Measurements from ENCODE around the gene TCF25.

DNA sequence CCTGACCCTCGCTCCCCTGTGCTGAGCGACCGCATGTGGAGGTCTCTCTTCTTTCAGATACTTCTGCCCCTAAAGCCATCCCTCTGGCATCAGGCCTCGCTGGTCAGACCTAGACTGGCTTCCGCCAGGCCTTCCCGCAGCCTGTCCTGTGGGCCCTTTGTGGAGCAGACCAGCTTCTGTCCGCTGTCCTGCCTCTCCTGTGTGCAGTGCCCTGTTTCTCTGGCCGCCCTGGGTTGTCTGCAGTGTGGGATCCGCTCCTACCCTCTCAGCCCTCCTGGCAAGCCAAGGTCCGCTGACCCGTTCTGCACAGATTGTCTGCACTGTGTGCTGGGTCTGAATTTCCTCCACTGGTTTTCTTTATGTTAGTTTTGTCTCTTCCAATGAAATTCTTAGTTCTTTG is 23.8 kb downstream of the TCF25 start:
- TF ChIP-seq EZH2 (IDR thresholded peaks at IDR 0.05) (no peak), POLR2AphosphoS5 (IDR thresholded peaks at IDR 0.05; ENCODE audit: borderline replicate concordance, low read depth, low read length) (no peak), FOXP2 (optimal IDR thresholded peaks at IDR 0.05; ENCODE audit: control extremely low read depth, extremely low read length, insufficient read depth) (no peak)

Measured in SK-N-MC (cell line).